K562 (cell line): ENCODE data around the gene RNASE4. TPM values are rescaled to one million over a fixed set of nuclear protein-coding genes. Genes with fewer than 3 reads are reported as not detected.

ENCODE experiments used
- ATAC-seq: fragments of 200-7000 bp; cut with Tn5 transposase; 3 replicates; pipeline ENCODE4 v1.9.1; 2020; ENCODE audit warnings: moderate library complexity
- BruUV-seq: library from RNA; stranded (reverse); fragments of 400-500 nt; replicated peaks from 2 replicates; lab custom pipeline; 2021; lab: Mats Ljungman, UMichigan
- CTCF ChIA-PET: fragments of 300-600 bp; formaldehyde crosslinking; extraction: SDS; loops from one replicate; lab custom pipeline; 2021; ENCODE audit warnings: low intra/inter-chr PET ratio; lab: Yijun Ruan, JAX
- POLR2A ChIA-PET: fragments of 300-600, 350-650 bp; sonication (Branson Sonifier 250); formaldehyde crosslinking; extraction: SDS; loops from one replicate; lab custom pipeline; 2021; ENCODE audit warnings: antibody characterized with exemption, inconsistent platforms; lab: Yijun Ruan, JAX
- DNase-seq, 4 experiments: peaks; one replicate each; pipeline versions ENCODE4 v3.0.0 to v3.0.0-alpha.2; 2011 to 2018; ENCODE audit warnings: low spot score in 3 of 4, mixed read lengths in 3 of 4; ENCODE audit errors: extremely low read depth in 1 of 4
- FAIRE-seq: peaks from 2 replicates; lab custom pipeline; 2011; peaks lifted over from hg19 to GRCh38; lab: Jason Lieb, UNC
- H2AFZ ChIP-seq: 2 replicates; pipeline ENCODE4 v1.6.0; 2011; ENCODE audit warnings: low read depth, low read length, control low read depth, inconsistent platforms
- H3K27ac ChIP-seq: fragments of 200-600 bp; 3 replicates; pipeline ENCODE4 v1.8.0; 2011; ENCODE audit warnings: low read depth, mild to moderate bottlenecking, control low read depth, inconsistent platforms, low read length, moderate library complexity, mixed read lengths; ENCODE audit errors: extremely low read depth
- H3K27me3 ChIP-seq, 2 experiments: fragments of 300-600 bp in 1 of 2; 2 replicates in 1 of 2; 3 replicates in 1 of 2; pipeline versions ENCODE4 v1.6.0 to v1.8.0; 2011; ENCODE audit warnings: inconsistent platforms in 2 of 2, low read length in 2 of 2, mild to moderate bottlenecking in 1 of 2, mixed read lengths in 1 of 2, moderate library complexity in 1 of 2; ENCODE audit not compliant: control insufficient read depth in 2 of 2, insufficient read depth in 2 of 2
- H3K36me3 ChIP-seq: fragments of 300-600 bp; 3 replicates; pipeline ENCODE4 v1.8.0; 2011; ENCODE audit warnings: mild to moderate bottlenecking, low read length, inconsistent platforms; ENCODE audit not compliant: control insufficient read depth, insufficient read depth
- H3K4me1 ChIP-seq, 2 experiments: fragments of 200-600 bp in 1 of 2; replicated peaks in 1 of 2; 2 replicates in 1 of 2; 3 replicates in 1 of 2; pipeline versions ENCODE4 v1.5.1 to v1.8.0; 2011; ENCODE audit warnings: inconsistent platforms in 2 of 2, low read length in 2 of 2, mild to moderate bottlenecking in 1 of 2, mixed read lengths in 1 of 2, moderate library complexity in 1 of 2; ENCODE audit not compliant: control insufficient read depth in 2 of 2, insufficient read depth in 2 of 2
- H3K4me2 ChIP-seq: 2 replicates; pipeline ENCODE4 v1.6.1; 2011; ENCODE audit warnings: low read length, control low read depth, inconsistent platforms, mixed read lengths; ENCODE audit not compliant: insufficient read depth
- H3K4me3 ChIP-seq: fragments of 200-600 bp; sonication (generic), shearing (Covaris generic); 2 replicates; pipeline ENCODE4 v1.5.1; 2016; ENCODE audit warnings: control low read depth, inconsistent platforms
- H3K79me2 ChIP-seq: fragments of 200-600 bp; 3 replicates; pipeline ENCODE4 v1.8.0; 2011; ENCODE audit warnings: low read length, inconsistent platforms; ENCODE audit not compliant: control insufficient read depth, insufficient read depth
- H3K9ac ChIP-seq, 2 experiments: 2 replicates each; pipeline versions ENCODE4 v1.6.0 to v1.6.1; 2011; ENCODE audit warnings: low read depth in 2 of 2, low read length in 2 of 2, control low read depth in 1 of 2, inconsistent platforms in 1 of 2, mild to moderate bottlenecking in 1 of 2, mixed read lengths in 1 of 2; ENCODE audit not compliant: insufficient read depth in 1 of 2
- H3K9me1 ChIP-seq: one replicate; pipeline ENCODE4 v1.6.0; 2011; ENCODE audit warnings: inconsistent platforms, mild to moderate bottlenecking, low read length, moderate library complexity; ENCODE audit not compliant: control insufficient read depth, insufficient read depth
- H3K9me3 ChIP-seq: replicated peaks from 2 replicates; pipeline ENCODE4 v1.5.1; 2011; ENCODE audit warnings: low read depth, low read length, inconsistent platforms; ENCODE audit not compliant: control insufficient read depth, insufficient read depth
- H4K20me1 ChIP-seq: replicated peaks from 2 replicates; pipeline ENCODE4 v1.6.1; 2011; ENCODE audit warnings: low read length, inconsistent platforms, mixed read lengths; ENCODE audit not compliant: control insufficient read depth, insufficient read depth
- GATAD2A ChIP-seq: fragments of 450-650 bp; IDR thresholded peaks from 2 replicates; pipeline ENCODE4 v1.6.1; 2017
- IFI16 ChIP-seq: fragments of 250-450 bp; sonication (Bioruptor Pico); IDR thresholded peaks from 2 replicates; pipeline ENCODE4 v2.1.2; 2022; ENCODE audit warnings: mild to moderate bottlenecking, inconsistent platforms
- KLF10 ChIP-seq: fragments of 250-450 bp; sonication (Bioruptor Pico); IDR thresholded peaks from 2 replicates; pipeline ENCODE4 v1.6.1; 2021; ENCODE audit warnings: matching md5 sums
- MBD2 ChIP-seq: sonication (generic); IDR thresholded peaks from 2 replicates; pipeline ENCODE4 v1.6.1; 2016; ENCODE audit warnings: low read depth, borderline replicate concordance
- PTBP1 ChIP-seq: fragments of 200-400 bp; formaldehyde crosslinking; IDR thresholded peaks from 2 replicates; pipeline ENCODE4 v1.6.1; 2017; ENCODE audit warnings: low read depth, low read length
- SMARCB1 ChIP-seq: IDR thresholded peaks from 2 replicates; pipeline ENCODE4 v1.6.1; 2011; ENCODE audit warnings: improper control_type of control experiment, low read depth; ENCODE audit not compliant: insufficient read length
- WHSC1 ChIP-seq: IDR thresholded peaks from one replicate; pipeline ENCODE4 v1.6.1; 2012; ENCODE audit warnings: low read length, control low read depth, inconsistent platforms
- XRCC5 ChIP-seq: fragments of 200-400 bp; formaldehyde crosslinking; IDR thresholded peaks from 2 replicates; pipeline ENCODE4 v1.6.1; 2017; ENCODE audit warnings: low read depth, mild to moderate bottlenecking, low read length
- ZNF140 ChIP-seq: fragments of 250-450 bp; sonication (Bioruptor Pico); IDR thresholded peaks from 2 replicates; pipeline ENCODE4 v1.8.0; 2021; ENCODE audit warnings: moderate library complexity, mild to moderate bottlenecking, inconsistent platforms
- ZNF445 ChIP-seq: fragments of 250-450 bp; sonication (Bioruptor Pico); IDR thresholded peaks from 2 replicates; pipeline ENCODE4 v1.4.0; 2020; ENCODE audit warnings: low read depth, mild to moderate bottlenecking, moderate library complexity
- ZNF589 ChIP-seq: fragments of 200-800 bp; sonication (Bioruptor generic); IDR thresholded peaks from 2 replicates; pipeline ENCODE4 v1.6.1; 2016; ENCODE audit warnings: low read depth, missing genetic modification characterization, missing compliant biosample characterization
- ZNF707 ChIP-seq: fragments of 250-450 bp; sonication (Bioruptor Pico); conservative IDR thresholded peaks from 2 replicates; pipeline ENCODE4 v1.8.0; 2022; ENCODE audit warnings: inconsistent platforms, mild to moderate bottlenecking, moderate library complexity
- WGBS: fragments of 100-300 bp; shearing (Covaris generic); methylation state at CpG from one replicate; pipeline ENCODE4 v1.1.6; 2016; ENCODE audit warnings: low coverage, mixed read lengths; ENCODE audit not compliant: insufficient coverage; ENCODE audit errors: missing lambda C conversion rate; 5-methylcytosine and 5-hydroxymethylcytosine counted together
- in situ Hi-C: fragments of 300-500 bp; cut with MboI; formaldehyde crosslinking; loops from 4 replicates; pipeline ENCODE4 v1.15.0; 2018; ENCODE audit warnings: inconsistent platforms, mixed read lengths
- intact Hi-C: fragments of 100-400 bp; cut with micrococcal nuclease; formaldehyde crosslinking; loops from 2 replicates; pipeline ENCODE4 v1.14.2; 2022
- polyA plus RNA-seq, 8 experiments: library from polyadenylated mRNA; depleted of rRNA in 4 of 8; stranded (reverse) in 5 of 8; unstranded in 3 of 8; fragments of >200 nt; fragmentation: Nextera tagmentation in 2 of 8; fragmentation: Illumina TruSeq in 1 of 8; extraction: Ambion mirVana in 2 of 8; extraction: Trizol in 1 of 8; gene quantifications; 2 replicates each; pipeline versions ENCODE4 v1.2.1 to v1.2.3, GENCODE V29; 2011 to 2014; ENCODE audit warnings: inconsistent platforms in 1 of 8, missing spikeins in 1 of 8
- total RNA-seq, 7 experiments: library from RNA; depleted of rRNA in 6 of 7; stranded (reverse); fragments of >200 nt in 6 of 7; fragmentation: Illumina TruSeq in 2 of 7; extraction: Trizol in 2 of 7; gene quantifications; 2 replicates each; pipeline versions ENCODE4 v1.2.1 to v1.2.3, GENCODE V29; 2011 to 2021; ENCODE audit warnings: low replicate concordance in 1 of 7
- TF ChIP-seq, protein P1 (sequence below): fragments of 250-450 bp; sonication (Bioruptor Pico); IDR thresholded peaks from 2 replicates; pipeline ENCODE4 v1.4.0; 2020; ENCODE audit warnings: mild to moderate bottlenecking
- TF ChIP-seq, protein P2 (sequence below): sonication (generic); formaldehyde crosslinking; IDR thresholded peaks from 2 replicates; pipeline ENCODE4 v1.9.0; 2022; ENCODE audit warnings: mild to moderate bottlenecking, missing genetic modification reagents
- TF ChIP-seq, protein P3 (sequence below): fragments of 450-650 bp; IDR thresholded peaks from 2 replicates; pipeline ENCODE4 v1.6.1; 2016; ENCODE audit warnings: antibody characterized with exemption
- TF ChIP-seq, protein P4 (sequence below): fragments of 250-450 bp; sonication (Bioruptor Pico); IDR thresholded peaks from 2 replicates; pipeline ENCODE4 v1.8.0; 2021; ENCODE audit warnings: mild to moderate bottlenecking, moderate library complexity

Gene RNASE4
- total and polyA plus RNA-seq, 9 of the 15 experiments (the other 6 are each of a cell fraction or from before 2014, with no cell fraction given): 0.09 to 0.22 (median 0.13) TPM; not detected in 2

DNA sequence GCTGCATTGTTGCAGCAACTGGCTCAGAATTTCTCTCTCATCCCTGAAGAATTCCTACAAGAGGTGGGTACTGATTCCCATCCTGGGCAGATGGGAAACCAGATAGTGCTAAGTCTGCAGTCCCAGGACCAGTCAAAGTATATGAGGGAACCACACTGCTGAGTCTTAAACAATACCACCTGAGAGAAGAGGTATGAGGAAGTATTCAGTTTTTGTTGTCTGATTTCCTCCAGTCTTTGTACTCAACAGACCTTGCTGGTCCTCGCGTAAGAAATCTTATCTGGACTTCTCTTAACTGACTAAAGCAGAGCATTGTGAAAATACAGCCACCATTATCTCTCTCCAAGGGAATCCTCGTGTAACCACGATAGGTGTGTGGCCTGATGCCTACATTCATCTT is 57.8 kb downstream of the RNASE4 start:
- ATAC-seq: no peak
- intact Hi-C loops (no loop called here), in situ Hi-C loops (no loop called here)
- CTCF ChIA-PET: no interaction called here
- TF ChIP-seq, protein P1, sequence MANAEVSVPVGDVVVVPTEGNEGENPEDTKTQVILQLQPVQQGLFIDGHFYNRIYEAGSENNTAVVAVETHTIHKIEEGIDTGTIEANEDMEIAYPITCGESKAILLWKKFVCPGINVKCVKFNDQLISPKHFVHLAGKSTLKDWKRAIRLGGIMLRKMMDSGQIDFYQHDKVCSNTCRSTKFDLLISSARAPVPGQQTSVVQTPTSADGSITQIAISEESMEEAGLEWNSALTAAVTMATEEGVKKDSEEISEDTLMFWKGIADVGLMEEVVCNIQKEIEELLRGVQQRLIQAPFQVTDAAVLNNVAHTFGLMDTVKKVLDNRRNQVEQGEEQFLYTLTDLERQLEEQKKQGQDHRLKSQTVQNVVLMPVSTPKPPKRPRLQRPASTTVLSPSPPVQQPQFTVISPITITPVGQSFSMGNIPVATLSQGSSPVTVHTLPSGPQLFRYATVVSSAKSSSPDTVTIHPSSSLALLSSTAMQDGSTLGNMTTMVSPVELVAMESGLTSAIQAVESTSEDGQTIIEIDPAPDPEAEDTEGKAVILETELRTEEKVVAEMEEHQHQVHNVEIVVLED (CRISPR knock-in tag): no peak
- TF ChIP-seq SMARCB1: no peak
- TF ChIP-seq WHSC1: no peak
- TF ChIP-seq KLF10: no peak
- no peak for TF ChIP-seq ZNF707 (CRISPR knock-in tag)
- TF ChIP-seq PTBP1: no peak
- TF ChIP-seq ZNF445 (CRISPR knock-in tag): no peak
- TF ChIP-seq ZNF589 (CRISPR knock-in tag): no peak
- no peak for TF ChIP-seq ZNF140 (CRISPR knock-in tag)
- TF ChIP-seq IFI16: no peak
- TF ChIP-seq XRCC5: no peak
- TF ChIP-seq, protein P2, sequence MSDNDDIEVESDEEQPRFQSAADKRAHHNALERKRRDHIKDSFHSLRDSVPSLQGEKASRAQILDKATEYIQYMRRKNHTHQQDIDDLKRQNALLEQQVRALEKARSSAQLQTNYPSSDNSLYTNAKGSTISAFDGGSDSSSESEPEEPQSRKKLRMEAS (CRISPR knock-in tag): no peak
- TF ChIP-seq, protein P3, sequence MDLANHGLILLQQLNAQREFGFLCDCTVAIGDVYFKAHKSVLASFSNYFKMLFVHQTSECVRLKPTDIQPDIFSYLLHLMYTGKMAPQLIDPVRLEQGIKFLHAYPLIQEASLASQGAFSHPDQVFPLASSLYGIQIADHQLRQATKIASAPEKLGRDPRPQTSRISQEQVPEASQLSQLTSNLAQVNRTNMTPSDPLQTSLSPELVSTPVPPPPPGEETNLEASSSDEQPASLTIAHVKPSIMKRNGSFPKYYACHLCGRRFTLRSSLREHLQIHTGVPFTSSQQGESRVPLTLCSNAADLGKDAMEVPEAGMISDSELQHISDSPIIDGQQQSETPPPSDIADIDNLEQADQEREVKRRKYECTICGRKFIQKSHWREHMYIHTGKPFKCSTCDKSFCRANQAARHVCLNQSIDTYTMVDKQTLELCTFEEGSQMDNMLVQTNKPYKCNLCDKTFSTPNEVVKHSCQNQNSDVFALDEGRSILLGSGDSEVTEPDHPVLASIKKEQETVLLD: no peak
- TF ChIP-seq GATAD2A: no peak
- TF ChIP-seq, protein P4, sequence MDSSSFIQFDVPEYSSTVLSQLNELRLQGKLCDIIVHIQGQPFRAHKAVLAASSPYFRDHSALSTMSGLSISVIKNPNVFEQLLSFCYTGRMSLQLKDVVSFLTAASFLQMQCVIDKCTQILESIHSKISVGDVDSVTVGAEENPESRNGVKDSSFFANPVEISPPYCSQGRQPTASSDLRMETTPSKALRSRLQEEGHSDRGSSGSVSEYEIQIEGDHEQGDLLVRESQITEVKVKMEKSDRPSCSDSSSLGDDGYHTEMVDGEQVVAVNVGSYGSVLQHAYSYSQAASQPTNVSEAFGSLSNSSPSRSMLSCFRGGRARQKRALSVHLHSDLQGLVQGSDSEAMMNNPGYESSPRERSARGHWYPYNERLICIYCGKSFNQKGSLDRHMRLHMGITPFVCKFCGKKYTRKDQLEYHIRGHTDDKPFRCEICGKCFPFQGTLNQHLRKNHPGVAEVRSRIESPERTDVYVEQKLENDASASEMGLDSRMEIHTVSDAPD (CRISPR knock-in tag): no peak
- TF ChIP-seq MBD2: no peak
- Histone ChIP-seq H4K20me1 (no peaks in the 10 kb centered on the region), H3K4me2 (no peak overlapping the region), H3K9me1 (no peaks in the 10 kb centered on the region), H3K4me3 (no peak overlapping the region), H3K9ac (no peak overlapping the region), H3K27me3 (peaks cover 5 to 6% of the 10 kb centered on the region in 2 experiments; a peak in 2 of 5 replicates), H2AFZ (no peak overlapping the region), H3K36me3 (no peaks in the 10 kb centered on the region), H3K79me2 (no peaks in the 10 kb centered on the region), H3K9me3 (no peaks in the 10 kb centered on the region), H3K4me1 (no peaks in the 10 kb centered on the region), H3K27ac (no peak overlapping the region)
- BruUV-seq: no TSS peak
- no peak for DNase-seq
- POLR2A ChIA-PET: interaction anchor here (0.7 kb wide), 1 partner anchor 13 kb away, joined by 3 read pairs; no protein-coding TSS in a partner anchor
- no peak for FAIRE-seq
- WGBS: 0% methylated on average over 4 of the region's 4 CpGs
